ENCODE measurements around the gene GPR17. TPM values are rescaled to one million over a fixed set of nuclear protein-coding genes. Genes with fewer than 3 reads are reported as not detected.

Gene GPR17
- total and polyA plus RNA-seq, 2 donors (not counting 1 experiment from before 2014, with no cell fraction given): 0.06 TPM; not detected in 1

DNA sequence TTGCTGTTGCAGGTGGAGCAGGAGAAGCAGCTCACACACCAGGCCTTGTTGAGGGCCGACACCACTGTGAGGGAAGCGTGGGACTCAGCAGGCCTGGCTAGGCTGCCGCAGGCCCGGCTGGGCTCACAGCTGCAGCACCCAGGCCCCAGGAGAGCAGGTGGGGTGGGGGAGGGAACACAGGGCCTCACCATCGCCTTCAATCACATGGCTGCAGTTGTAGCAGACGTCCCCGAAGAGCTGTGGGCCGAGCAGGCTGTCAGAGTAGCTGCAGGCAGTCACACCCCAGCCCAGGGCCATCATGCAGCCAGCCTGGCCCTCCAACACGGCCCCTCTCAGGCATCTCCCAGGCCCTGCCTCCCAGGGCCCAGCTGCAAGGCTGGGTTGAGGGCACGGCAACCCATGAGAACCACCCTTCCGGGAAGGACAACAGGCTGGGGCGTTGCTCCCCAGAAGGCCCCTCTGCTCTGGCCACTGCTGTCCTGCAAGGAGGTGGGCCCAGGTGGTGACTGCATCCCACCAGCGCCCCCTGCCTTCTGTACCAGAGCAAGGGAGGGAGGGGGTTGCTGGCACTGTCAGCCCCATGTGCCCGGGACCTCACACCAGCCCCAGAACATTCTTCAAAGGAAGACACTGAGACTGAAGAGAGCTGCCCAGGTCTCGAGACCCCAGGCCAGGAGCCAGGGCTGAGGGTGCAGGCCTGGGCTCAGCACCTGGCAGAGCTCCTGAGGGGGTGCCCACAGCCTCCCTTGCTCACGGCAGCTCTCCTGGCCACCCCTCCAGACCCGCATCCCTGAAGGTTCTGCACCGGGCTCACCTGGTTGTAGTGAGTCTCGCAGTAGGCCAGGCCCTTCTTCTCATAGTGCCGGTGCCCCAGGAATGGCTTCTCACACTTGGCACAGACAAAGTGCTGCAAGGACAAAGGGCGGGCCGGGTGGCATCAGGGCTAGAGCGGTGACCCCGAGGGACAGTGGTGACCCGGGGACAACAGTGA is 5.6 kb upstream of the GPR17 start:
- WGBS (ENCODE audit: insufficient coverage): 55% methylated on average over 24 of the region's 25 CpGs
- H3K9me3 Mint-ChIP-seq (ENCODE audit: insufficient read depth): no peaks in the 10 kb centered on the region
- H3K4me2 ChIP-seq (replicated peaks; ENCODE audit: low read depth, low read length, poor library complexity, severe bottlenecking): peak overlapping the region; percentile 73
- no peaks in the 10 kb centered on the region for H4K20me1 ChIP-seq (ENCODE audit: control insufficient read depth, insufficient read depth, low read length, poor library complexity, severe bottlenecking)
- peak overlapping the region; percentile 57 for H3K4me3 Mint-ChIP-seq
- peak overlapping the region; percentile 95 for H3K27ac Mint-ChIP-seq
- peak overlapping the region; percentile 80 for H2AFZ ChIP-seq (ENCODE audit: insufficient read depth, low read depth, low read length, poor library complexity, severe bottlenecking)
- ChIA-PET POLR2A (interaction anchor here (0.9 to 2.0 kb wide), 5 partner anchors 9 to 46 kb away, joined by 3 to 10 read pairs (median 4); no protein-coding TSS in a partner anchor), CTCF (interaction anchor here (0.8 to 19.3 kb wide), 11 partner anchors 9 to 114 kb away, joined by 3 to 553 read pairs (median 3); partner anchors contain the start of genes IWS1 and LIMS2)
- no peaks in the 10 kb centered on the region for H3K27me3 ChIP-seq (replicated peaks in 1 of 4; ENCODE audit: control extremely low read depth in 1 of 4, control insufficient read depth in 3 of 4, insufficient read depth in 4 of 4, low read length in 3 of 4)
- no peak overlapping the region for H3K4me3 ChIP-seq (ENCODE audit: control extremely low read depth in 1 of 5, extremely low read depth in 1 of 5, insufficient read depth in 1 of 5, low read depth in 2 of 5, low read length in 4 of 5)
- TF ChIP-seq EZH2 (IDR thresholded peaks at IDR 0.05; ENCODE audit: borderline replicate concordance, insufficient read depth, low read depth, low read length, poor library complexity, severe bottlenecking): no peak
- TF ChIP-seq, protein P1, sequence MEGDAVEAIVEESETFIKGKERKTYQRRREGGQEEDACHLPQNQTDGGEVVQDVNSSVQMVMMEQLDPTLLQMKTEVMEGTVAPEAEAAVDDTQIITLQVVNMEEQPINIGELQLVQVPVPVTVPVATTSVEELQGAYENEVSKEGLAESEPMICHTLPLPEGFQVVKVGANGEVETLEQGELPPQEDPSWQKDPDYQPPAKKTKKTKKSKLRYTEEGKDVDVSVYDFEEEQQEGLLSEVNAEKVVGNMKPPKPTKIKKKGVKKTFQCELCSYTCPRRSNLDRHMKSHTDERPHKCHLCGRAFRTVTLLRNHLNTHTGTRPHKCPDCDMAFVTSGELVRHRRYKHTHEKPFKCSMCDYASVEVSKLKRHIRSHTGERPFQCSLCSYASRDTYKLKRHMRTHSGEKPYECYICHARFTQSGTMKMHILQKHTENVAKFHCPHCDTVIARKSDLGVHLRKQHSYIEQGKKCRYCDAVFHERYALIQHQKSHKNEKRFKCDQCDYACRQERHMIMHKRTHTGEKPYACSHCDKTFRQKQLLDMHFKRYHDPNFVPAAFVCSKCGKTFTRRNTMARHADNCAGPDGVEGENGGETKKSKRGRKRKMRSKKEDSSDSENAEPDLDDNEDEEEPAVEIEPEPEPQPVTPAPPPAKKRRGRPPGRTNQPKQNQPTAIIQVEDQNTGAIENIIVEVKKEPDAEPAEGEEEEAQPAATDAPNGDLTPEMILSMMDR (IDR thresholded peaks at IDR 0.05): peak; percentile 29
- H3K36me3 ChIP-seq (replicated peaks in 1 of 2; ENCODE audit: control extremely low read depth in 1 of 2, control insufficient read depth in 1 of 2, extremely low read depth in 1 of 2, insufficient read depth in 2 of 2, low read length in 1 of 2): no peaks in the 10 kb centered on the region
- H3K79me2 ChIP-seq (ENCODE audit: control insufficient read depth, insufficient read depth, low read length): no peaks in the 10 kb centered on the region
- no peaks in the 10 kb centered on the region for H3K9me3 ChIP-seq (ENCODE audit: control extremely low read depth in 1 of 3, control insufficient read depth in 2 of 3, insufficient read depth in 1 of 3, low read length in 2 of 3)
- peaks cover 68% of the 10 kb centered on the region for H3K4me1 Mint-ChIP-seq
- peak overlapping the region; percentile 62 to 76 for H3K27ac ChIP-seq (ENCODE audit: low read length in 2 of 2)
- peak; percentile 82 for DNase-seq
- peak overlapping the region; percentile 12 for H3K9ac ChIP-seq (ENCODE audit: low read length)
- H3K27me3 Mint-ChIP-seq: no peaks in the 10 kb centered on the region
- ATAC-seq (ENCODE audit: low read depth): peak; percentile 83
- peaks cover 69 to 77% of the 10 kb centered on the region in 2 donors for H3K4me1 ChIP-seq (ENCODE audit: control insufficient read depth in 2 of 2, insufficient read depth in 2 of 2, low read length in 2 of 2)
- intact Hi-C loops (cut with micrococcal nuclease): loop anchor here (1.0 to 2.0 kb wide), 2 partner anchors 9 to 50 kb away; no protein-coding TSS in a partner anchor

All from B cell (primary cell).